ENCODE results near the gene SCNN1A.

GRCh38 chr12:6302621-6303020 lies 72.7 kb downstream of the SCNN1A start:
- TF ChIP-seq EZH2 (IDR thresholded peaks at IDR 0.05; ENCODE audit: borderline replicate concordance, low read length) (no peak), CTCF (IDR thresholded peaks at IDR 0.05; ENCODE audit: low read length) (no peak)

Data from OCI-LY1 (cell line).